GM21367 (cell line): ENCODE results near the gene NLGN1.

Experiments used
- ATAC-seq: cut with Tn5 transposase; IDR thresholded peaks from one replicate; pipeline ENCODE4 v1.9.1; 2021; ENCODE audit not compliant: unreplicated experiment

The NLGN1 gene

GRCh38 chr3:174253196-174253823, 855.8 kb downstream of the NLGN1 start:
- no peak for ATAC-seq

GRCh38 chr3:174253940-174254339, 856.4 kb downstream of the NLGN1 start:
- no peak for ATAC-seq

DNA sequence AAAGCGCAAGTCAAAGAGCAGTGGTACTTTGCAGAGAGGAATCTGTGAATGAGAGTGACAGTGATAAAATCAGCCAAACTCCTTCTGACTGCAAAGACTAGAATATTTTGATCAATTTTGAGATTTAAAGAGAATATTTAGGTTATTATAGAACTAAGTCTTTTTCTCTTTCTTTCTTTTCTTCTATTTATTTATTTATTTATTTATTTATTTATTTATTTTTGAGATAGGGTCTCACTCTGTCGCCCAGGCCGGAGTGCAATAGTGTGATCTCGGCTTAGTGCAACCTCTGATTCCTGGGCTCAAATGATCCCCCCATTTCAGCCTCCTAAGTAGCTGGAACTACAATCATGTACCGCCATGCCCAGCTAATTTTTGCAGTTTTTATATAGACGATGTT, 857.9 kb downstream of the NLGN1 start:
- no peak for ATAC-seq

DNA sequence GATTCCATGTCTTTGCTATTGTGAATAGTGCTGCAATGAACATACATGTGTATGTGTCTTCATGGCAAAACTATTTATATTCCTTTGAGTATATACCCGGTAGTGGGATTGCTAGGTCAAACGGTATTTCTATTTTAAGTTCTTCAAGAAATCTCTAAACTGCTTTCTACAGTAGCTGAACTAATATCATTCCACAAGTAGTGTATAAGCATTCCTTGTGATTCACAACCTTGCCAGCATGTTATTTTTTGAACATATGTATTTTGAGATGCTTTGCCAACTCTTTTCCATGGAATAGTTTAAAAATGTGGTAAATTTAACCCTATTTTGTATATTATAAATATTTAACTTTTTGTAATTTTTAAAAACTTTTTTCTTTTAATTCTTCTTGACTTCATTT, 868.9 kb downstream of the NLGN1 start:
- ATAC-seq = no peak

DNA sequence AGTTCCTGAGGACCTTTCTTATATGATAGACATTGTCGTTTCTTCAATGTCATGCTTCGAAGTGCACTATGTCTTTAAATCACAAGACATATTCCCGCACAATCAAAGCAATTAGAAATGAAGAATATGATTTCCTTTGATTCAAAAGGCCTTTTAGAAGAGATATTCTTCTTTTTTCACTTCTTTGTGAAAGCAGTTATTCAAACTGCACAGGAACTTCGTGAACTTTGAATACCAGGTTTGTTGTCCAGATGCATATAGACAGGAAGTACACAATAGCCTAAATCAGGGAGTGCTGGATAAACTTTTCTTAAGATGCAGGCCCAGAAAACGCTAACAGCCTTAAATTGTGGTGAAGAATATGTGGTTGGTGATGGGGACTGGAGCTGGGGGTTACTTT, 870.5 kb downstream of the NLGN1 start:
- no peak for ATAC-seq

DNA sequence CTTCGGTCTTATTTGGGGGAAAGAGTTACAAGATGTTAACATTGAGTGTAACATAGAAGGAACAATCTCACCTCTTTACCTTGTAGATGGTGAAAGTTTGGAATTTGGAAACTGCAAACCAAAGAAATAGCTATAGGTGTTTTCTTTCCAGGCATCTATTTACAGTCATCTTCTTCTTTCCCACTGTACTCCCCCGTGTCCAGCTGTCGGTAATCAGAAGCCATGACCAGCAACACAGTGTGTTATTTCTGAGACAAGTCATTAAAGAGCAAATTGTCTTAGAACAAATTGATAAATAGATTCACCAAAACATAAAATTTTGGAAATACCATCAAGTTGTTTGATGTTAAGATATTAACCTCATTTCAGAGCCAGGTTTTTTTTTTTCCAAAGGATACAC, 871.0 kb downstream of the NLGN1 start:
- no peak for ATAC-seq

- ATAC-seq = no peak
Observed at GRCh38 chr3:174270841-174271240, 873.3 kb downstream of the NLGN1 start.

DNA sequence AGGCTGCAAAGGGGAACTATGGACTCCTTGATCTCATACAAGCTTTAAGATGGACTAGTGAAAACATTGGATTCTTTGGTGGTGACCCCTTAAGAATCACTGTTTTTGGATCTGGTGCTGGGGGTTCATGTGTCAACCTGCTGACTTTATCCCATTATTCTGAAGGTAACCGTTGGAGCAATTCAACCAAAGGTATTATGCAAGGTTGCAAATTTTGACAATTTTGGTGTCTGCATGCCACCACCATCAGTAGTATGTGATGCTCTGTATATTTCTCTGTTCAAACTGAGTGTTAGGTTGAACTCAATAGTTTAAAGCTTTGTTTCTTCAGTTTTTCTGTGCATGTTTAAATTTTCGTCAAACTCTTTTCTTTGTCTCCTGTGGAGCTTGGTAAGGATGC, 877.8 kb downstream of the NLGN1 start:
- no peak for ATAC-seq

DNA sequence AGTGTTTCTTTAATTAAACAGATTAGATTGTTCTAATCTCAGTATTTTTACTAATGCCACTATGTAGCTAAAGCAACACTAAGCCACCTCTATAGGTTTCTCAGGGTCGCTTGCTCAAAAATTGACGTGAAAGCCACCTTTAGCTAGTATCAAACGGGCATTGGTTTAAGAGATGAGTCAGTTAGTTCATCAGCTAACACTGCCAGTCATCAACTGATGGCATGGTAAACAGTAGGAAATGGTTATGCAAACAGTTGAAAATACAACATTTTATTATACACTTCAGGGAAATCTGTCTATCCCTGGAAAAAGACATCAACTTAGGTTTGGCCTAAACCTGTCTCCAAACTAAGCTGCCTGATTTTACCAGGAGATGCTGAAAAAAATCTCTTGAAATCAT, 879.3 kb downstream of the NLGN1 start:
- ATAC-seq = no peak

DNA sequence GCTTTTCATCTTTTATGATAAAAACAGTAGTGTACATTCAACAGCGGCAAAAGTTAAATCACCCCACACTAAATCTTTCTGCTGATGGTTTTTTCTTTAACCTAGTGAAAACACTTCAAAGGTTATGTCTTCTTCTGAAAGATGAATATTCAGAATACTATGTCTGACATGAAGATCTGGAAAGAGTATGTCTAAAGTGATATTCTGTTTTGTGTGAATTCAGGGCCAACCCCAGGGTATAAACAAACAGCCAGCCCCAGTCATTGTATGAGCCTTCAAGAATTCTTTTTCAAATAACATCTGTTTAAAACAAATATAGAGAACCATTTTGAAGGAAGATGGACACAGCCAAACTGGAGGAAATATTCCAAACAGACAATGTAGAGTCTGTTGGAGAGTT, 880.5 kb downstream of the NLGN1 start:
- ATAC-seq = no peak

- no peak for ATAC-seq
Observed at GRCh38 chr3:174280186-174280585, 882.6 kb downstream of the NLGN1 start.

- ATAC-seq = no peak
Observed at GRCh38 chr3:174285242-174285864, 887.8 kb downstream of the NLGN1 start.

DNA sequence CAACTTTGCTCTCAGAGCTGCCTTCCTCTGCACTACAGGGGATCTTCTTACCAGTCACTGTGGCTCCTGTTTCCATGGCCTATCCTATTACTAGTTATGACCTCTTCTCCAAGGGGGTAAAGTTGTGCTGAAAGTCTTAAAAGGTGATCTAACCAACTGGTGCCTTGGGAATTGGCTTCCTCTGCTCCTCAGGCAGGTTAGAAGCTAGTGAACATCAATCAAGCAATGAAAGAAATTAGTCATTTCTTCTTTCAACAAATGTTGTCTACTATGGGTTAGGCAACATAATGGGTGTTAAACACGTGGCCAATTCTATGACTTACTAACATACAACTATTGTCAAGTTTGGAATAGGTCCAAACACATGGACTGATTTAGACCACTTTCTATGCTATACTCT, 890.2 kb downstream of the NLGN1 start:
- ATAC-seq = no peak

DNA sequence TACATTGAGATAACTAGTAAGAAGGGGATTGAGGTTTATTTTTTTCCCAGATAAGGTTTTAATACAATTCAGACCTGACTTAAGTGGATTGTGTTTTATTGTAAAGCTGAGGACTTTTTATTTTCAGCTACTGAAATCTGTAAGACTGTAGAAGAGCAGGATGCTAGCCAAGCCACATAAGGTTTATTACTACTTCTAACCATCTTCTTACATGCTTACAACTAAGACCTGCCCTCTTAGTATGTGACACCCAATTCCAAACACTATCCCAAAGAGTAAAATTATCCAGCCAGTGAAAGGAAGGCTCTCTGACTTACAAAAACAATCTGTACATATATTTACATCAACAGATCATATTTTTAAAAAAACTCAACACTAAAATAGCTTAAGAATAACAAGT, 897.1 kb downstream of the NLGN1 start:
- no peak for ATAC-seq

GRCh38 chr3:174295306-174296092, 898.0 kb downstream of the NLGN1 start:
- no peak for ATAC-seq

GRCh38 chr3:174302746-174303315, 905.3 kb downstream of the NLGN1 start:
- no peak for ATAC-seq

DNA sequence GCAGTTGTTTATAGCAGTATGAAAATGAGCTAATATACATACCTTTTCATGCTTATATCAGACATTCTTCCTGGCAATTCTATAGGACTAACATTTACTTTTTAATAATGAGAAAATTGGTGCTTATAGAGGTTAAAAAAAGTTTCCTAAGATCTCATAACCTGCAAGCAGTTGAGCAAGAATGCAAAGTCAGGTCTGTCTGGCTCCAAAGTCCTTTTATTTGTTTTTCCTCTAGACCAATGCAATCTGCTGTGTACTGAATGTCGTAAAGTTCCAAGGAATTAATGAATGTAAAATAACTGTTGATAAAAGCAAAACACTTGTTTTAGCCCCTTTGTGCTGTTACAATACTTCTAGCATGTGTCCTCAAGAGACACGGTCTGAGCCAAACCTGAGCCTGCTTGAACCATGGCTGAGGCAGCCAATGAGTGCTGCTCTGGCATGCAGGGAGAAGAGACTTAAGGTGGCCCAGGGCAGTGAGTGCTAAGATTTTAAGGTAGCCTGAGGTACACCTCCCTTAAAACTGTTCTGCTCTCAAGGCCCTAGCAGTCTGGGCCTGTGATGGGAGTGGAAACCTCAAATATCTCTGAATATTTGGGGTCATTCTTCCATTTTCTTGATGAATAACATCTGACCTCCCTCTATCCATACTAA, 906.5 kb downstream of the NLGN1 start:
- ATAC-seq = no peak

GRCh38 chr3:174308736-174309135, 911.2 kb downstream of the NLGN1 start:
- ATAC-seq = no peak

GRCh38 chr3:174310475-174310983, 913.0 kb downstream of the NLGN1 start:
- ATAC-seq = no peak

DNA sequence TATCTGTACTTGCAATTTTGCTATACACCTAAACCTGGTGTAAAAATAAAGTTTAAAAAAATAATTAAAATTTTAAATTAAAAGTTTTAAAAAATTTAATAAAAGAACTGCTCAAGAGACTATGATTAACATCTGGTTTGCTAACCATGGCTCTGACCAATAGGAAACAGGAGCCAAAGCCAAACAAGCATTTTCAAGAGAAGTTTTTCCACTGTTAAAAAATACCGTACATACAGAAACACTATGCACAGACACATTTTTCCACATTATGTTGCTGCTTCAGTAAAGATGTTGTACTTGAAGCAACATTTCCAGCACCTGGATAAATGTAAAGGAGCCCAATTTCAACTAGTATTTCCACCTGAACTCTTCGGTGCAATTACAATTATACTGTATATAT, 917.7 kb downstream of the NLGN1 start:
- ATAC-seq = no peak

DNA sequence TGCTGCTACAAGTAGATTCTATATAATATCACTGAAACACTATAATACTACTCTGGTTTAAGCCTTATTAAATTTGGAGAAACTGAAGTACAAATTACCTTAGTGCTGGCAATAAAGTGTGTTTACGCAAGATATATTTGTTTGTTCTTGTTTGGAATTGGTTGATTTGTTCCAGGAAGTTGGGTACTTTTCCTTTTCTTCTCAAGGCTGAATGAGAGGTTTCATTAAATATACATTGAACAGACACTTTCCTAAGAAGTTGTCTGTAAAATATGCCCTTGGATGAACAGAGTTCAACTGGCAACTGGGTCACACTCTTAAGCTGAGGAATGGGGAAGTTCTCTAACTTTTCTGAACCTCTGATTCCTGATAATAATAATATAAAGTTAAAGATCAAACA, 919.5 kb downstream of the NLGN1 start:
- no peak for ATAC-seq
